Trophoblast cell (in vitro differentiated cells and primary cell): ENCODE measurements around the gene CHRM5.

ENCODE experiments used
- DNase-seq, 2 donors: peaks; one replicate each; pipeline ENCODE4 v3.0.0-alpha.2; 2016
- H2AFZ ChIP-seq: 2 replicates; pipeline ENCODE4 v1.6.1; 2013; ENCODE audit warnings: low read length, moderate library complexity, mild to moderate bottlenecking; ENCODE audit not compliant: insufficient read depth, poor library complexity
- H2AK5ac ChIP-seq: 2 replicates; pipeline ENCODE4 v1.6.1; 2013; ENCODE audit warnings: mild to moderate bottlenecking, low read length
- H2BK120ac ChIP-seq: 2 replicates; pipeline ENCODE4 v1.6.1; 2013; ENCODE audit warnings: low read length, mild to moderate bottlenecking, moderate library complexity; ENCODE audit not compliant: insufficient read depth, poor library complexity
- H2BK12ac ChIP-seq: 2 replicates; pipeline ENCODE4 v1.6.1; 2013; ENCODE audit warnings: mild to moderate bottlenecking, low read length, moderate library complexity
- H2BK5ac ChIP-seq: 2 replicates; pipeline ENCODE4 v1.6.1; 2013; ENCODE audit warnings: low read length, low read depth, moderate library complexity, mild to moderate bottlenecking; ENCODE audit not compliant: poor library complexity
- H3K14ac ChIP-seq: 2 replicates; pipeline ENCODE4 v1.6.1; 2013; ENCODE audit warnings: mild to moderate bottlenecking, low read length
- H3K18ac ChIP-seq: 2 replicates; pipeline ENCODE4 v1.6.1; 2013; ENCODE audit warnings: mild to moderate bottlenecking, low read length
- H3K23ac ChIP-seq: 2 replicates; pipeline ENCODE4 v1.6.1; 2013; ENCODE audit warnings: low read length
- H3K27ac ChIP-seq: 2 replicates; pipeline ENCODE4 v1.5.1; 2013; ENCODE audit warnings: low read depth, mild to moderate bottlenecking, inconsistent platforms, low read length, moderate library complexity
- H3K27me3 ChIP-seq: 2 replicates; pipeline ENCODE4 v1.6.1; 2013; ENCODE audit warnings: inconsistent platforms, mild to moderate bottlenecking, low read length, moderate library complexity; ENCODE audit not compliant: insufficient read depth
- H3K36me3 ChIP-seq, 2 experiments: 1 replicate in 1 of 2; 2 replicates in 1 of 2; pipeline ENCODE4 v1.6.1; 2013; ENCODE audit warnings: low read length in 2 of 2, mild to moderate bottlenecking in 2 of 2, moderate library complexity in 1 of 2; ENCODE audit not compliant: insufficient read depth in 2 of 2, control insufficient read depth in 1 of 2
- H3K4ac ChIP-seq: 2 replicates; pipeline ENCODE4 v1.6.1; 2013; ENCODE audit warnings: low read depth, mild to moderate bottlenecking, low read length, moderate library complexity
- H3K4me1 ChIP-seq, 2 experiments: 1 replicate in 1 of 2; 2 replicates in 1 of 2; pipeline ENCODE4 v1.6.1; 2013; ENCODE audit warnings: low read length in 2 of 2, mild to moderate bottlenecking in 2 of 2, moderate library complexity in 1 of 2; ENCODE audit not compliant: insufficient read depth in 2 of 2, control insufficient read depth in 1 of 2
- H3K4me2 ChIP-seq: 2 replicates; pipeline ENCODE4 v1.6.1; 2013; ENCODE audit warnings: inconsistent platforms, mild to moderate bottlenecking, low read length, moderate library complexity
- H3K4me3 ChIP-seq: 2 replicates; pipeline ENCODE4 v1.5.1; 2013; ENCODE audit warnings: mild to moderate bottlenecking, low read depth, low read length, inconsistent platforms
- H3K79me1 ChIP-seq: one replicate; pipeline ENCODE4 v1.6.1; 2013; ENCODE audit warnings: low read length
- H3K79me2 ChIP-seq: 2 replicates; pipeline ENCODE4 v1.6.1; 2013; ENCODE audit warnings: low read length, mild to moderate bottlenecking; ENCODE audit not compliant: control insufficient read depth, insufficient read depth, poor library complexity
- H3K9ac ChIP-seq: 2 replicates; pipeline ENCODE4 v1.6.1; 2013; ENCODE audit warnings: mild to moderate bottlenecking, low read length
- H3K9me3 ChIP-seq: 2 replicates; pipeline ENCODE4 v1.6.1; 2013; ENCODE audit warnings: low read depth, mild to moderate bottlenecking, control low read depth, inconsistent platforms, low read length; ENCODE audit not compliant: insufficient read depth
- H4K12ac ChIP-seq: 2 replicates; pipeline ENCODE4 v1.6.1; 2013; ENCODE audit warnings: low read depth, mild to moderate bottlenecking, low read length, moderate library complexity
- H4K8ac ChIP-seq: 2 replicates; pipeline ENCODE4 v1.6.1; 2013; ENCODE audit warnings: low read depth, mild to moderate bottlenecking, low read length, moderate library complexity
- H4K91ac ChIP-seq: one replicate; pipeline ENCODE4 v1.6.1; 2013; ENCODE audit warnings: low read depth, mild to moderate bottlenecking, low read length, moderate library complexity
- WGBS: extraction: QIAGEN DNeasy Blood & Tissue Kit; methylation state at CpG from one replicate; pipeline ENCODE4 v1.1.7; 2013; ENCODE audit warnings: missing lambda C conversion rate; ENCODE audit not compliant: insufficient read length, insufficient coverage; ENCODE audit errors: extremely low coverage; 5-methylcytosine and 5-hydroxymethylcytosine counted together

The CHRM5 gene

DNA sequence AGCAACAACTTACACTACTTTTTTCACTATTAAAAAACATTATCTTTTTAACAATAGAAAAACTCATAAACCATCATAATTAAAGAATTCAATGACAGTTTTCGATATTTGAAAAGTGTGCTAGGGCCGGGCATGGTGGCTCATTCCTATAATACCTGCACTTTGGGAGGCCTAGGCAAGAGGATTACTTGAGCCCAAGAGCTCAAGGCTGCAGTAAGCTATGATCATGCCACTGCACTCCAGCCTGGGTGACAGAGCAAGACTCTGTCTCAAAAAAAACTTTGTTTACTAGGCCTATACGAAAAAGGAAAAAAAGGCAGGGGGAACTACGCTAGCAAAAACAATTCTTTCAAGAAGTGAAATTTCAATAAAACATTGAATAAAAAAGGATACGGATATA, 42.6 kb downstream of the CHRM5 start:
- H3K23ac ChIP-seq: no peak overlapping the region
- H3K4me1 ChIP-seq: peaks cover 0 to 2% of the 10 kb centered on the region in 2 experiments
- no peak overlapping the region for H4K12ac ChIP-seq
- no peaks in the 10 kb centered on the region for H3K9me3 ChIP-seq
- H3K18ac ChIP-seq: no peak overlapping the region
- H3K27me3 ChIP-seq: no peaks in the 10 kb centered on the region
- no peaks in the 10 kb centered on the region for H3K36me3 ChIP-seq
- no peak overlapping the region for H3K4ac ChIP-seq
- no peak overlapping the region for H4K8ac ChIP-seq
- H4K91ac ChIP-seq: no peak overlapping the region
- no peaks in the 10 kb centered on the region for H3K79me1 ChIP-seq
- H2BK12ac ChIP-seq: no peak overlapping the region
- H3K9ac ChIP-seq: no peak overlapping the region
- H2AFZ ChIP-seq: no peak overlapping the region
- no peak overlapping the region for H2BK120ac ChIP-seq
- H3K14ac ChIP-seq: no peak overlapping the region
- H3K79me2 ChIP-seq: no peaks in the 10 kb centered on the region
- DNase-seq: no peak
- no peak overlapping the region for H3K4me2 ChIP-seq
- no peak overlapping the region for H3K27ac ChIP-seq
- H2AK5ac ChIP-seq: no peak overlapping the region
- no peak overlapping the region for H3K4me3 ChIP-seq
- no CpG with 5 or more reads among the region's 5 CpGs for WGBS
- H2BK5ac ChIP-seq: no peak overlapping the region

DNA sequence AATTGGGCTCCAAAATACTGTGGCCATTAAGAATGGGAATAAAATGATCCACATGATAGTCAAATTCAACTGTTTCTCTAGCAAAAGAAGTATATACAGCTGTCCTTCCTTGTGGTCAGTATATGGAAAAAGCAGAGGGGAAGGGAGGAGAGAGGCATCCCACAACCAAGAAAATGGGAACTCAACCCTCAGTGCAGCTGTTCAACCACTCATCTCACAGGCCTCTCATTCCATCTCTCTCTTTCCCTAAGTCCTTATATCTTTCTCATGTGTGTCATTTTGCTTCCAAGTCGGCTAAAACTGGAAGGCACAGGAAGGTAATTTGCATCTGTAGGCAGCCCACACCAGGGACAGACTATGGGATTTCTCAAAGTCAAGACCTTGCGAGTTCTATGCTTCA, 43.2 kb downstream of the CHRM5 start:
- Histone ChIP-seq H3K27ac (no peak overlapping the region), H3K9ac (no peak overlapping the region), H3K4ac (no peak overlapping the region), H3K18ac (no peak overlapping the region), H3K9me3 (no peaks in the 10 kb centered on the region), H3K4me3 (no peak overlapping the region), H3K4me2 (no peak overlapping the region), H2AFZ (no peak overlapping the region), H2BK12ac (no peak overlapping the region), H3K36me3 (no peaks in the 10 kb centered on the region), H3K4me1 (peaks cover 0 to 2% of the 10 kb centered on the region in 2 experiments), H3K23ac (no peak overlapping the region), H3K79me2 (no peaks in the 10 kb centered on the region), H4K8ac (no peak overlapping the region), H3K14ac (no peak overlapping the region), H3K27me3 (no peaks in the 10 kb centered on the region), H2AK5ac (no peak overlapping the region), H3K79me1 (no peaks in the 10 kb centered on the region), H4K12ac (no peak overlapping the region), H2BK5ac (no peak overlapping the region), H4K91ac (no peak overlapping the region), H2BK120ac (no peak overlapping the region)
- WGBS: no CpG with 5 or more reads among the region's 2 CpGs
- DNase-seq: no peak

DNA sequence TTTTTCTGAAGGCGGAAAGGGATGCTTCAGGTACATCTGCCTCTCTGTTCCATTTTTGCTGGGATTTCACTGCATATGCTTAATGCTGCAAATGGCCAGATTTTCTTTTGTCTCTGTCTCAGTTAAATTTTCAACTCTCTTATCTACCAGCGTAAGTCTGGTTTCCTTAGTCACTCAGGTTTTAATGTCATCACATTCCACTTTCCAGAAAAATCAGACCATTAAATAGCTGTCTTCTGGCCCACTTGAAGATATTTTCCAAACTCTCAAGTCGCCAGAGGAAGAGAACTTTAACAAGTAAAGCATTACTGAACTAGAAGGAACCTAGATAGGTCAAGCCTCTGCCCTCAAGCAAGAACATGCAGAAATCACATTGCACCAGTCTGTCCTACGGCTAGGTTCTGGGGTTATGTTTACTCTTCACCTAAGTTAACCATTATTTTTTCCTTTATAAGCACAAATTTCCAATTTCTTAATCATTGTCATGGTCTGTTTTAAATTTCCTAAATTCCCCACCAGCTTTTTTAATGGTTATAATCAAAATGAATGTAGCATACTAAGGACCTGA, 44.2 kb downstream of the CHRM5 start:
- no peaks in the 10 kb centered on the region for H3K36me3 ChIP-seq
- H3K4me2 ChIP-seq: no peak overlapping the region
- H2BK120ac ChIP-seq: no peak overlapping the region
- no peak overlapping the region for H4K91ac ChIP-seq
- no peak overlapping the region for H3K4me3 ChIP-seq
- no peaks in the 10 kb centered on the region for H3K9me3 ChIP-seq
- no peak overlapping the region for H3K27ac ChIP-seq
- no peak overlapping the region for H3K18ac ChIP-seq
- H3K79me1 ChIP-seq: no peaks in the 10 kb centered on the region
- no CpG with 5 or more reads among the region's 4 CpGs for WGBS
- H3K14ac ChIP-seq: no peak overlapping the region
- no peak overlapping the region for H2BK12ac ChIP-seq
- no peak overlapping the region for H4K12ac ChIP-seq
- H4K8ac ChIP-seq: no peak overlapping the region
- H3K9ac ChIP-seq: no peak overlapping the region
- peaks cover 0 to 2% of the 10 kb centered on the region in 2 experiments for H3K4me1 ChIP-seq
- peak in 1 of 2 donors; percentile 15 for DNase-seq
- no peak overlapping the region for H3K4ac ChIP-seq
- no peak overlapping the region for H2AK5ac ChIP-seq
- no peak overlapping the region for H3K23ac ChIP-seq
- H3K79me2 ChIP-seq: no peaks in the 10 kb centered on the region
- H2AFZ ChIP-seq: no peak overlapping the region
- H2BK5ac ChIP-seq: no peak overlapping the region
- H3K27me3 ChIP-seq: no peaks in the 10 kb centered on the region

DNA sequence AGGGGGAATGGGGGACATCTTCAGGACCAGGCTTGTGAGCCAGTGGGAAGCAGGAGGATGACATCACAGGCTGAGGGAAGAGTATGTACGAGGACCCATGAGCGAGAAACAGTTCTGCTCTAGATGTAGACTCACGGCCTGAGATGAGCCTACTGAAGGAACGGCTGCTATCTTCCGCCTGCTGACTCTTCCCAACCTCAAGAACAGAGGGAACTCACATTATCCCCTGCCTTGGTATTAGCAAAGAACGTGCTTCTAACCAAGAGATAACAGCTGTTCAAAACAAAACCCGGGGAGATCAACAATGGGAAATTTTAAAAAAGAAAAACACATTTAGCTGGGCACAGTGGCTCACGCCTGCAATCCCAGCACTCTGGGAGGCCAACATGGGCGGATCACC, 45.4 kb downstream of the CHRM5 start:
- H3K4ac ChIP-seq: no peak overlapping the region

More for the DNA sequence above, 45.4 kb downstream of the CHRM5 start:
- H3K27me3 ChIP-seq: no peaks in the 10 kb centered on the region
- H2BK120ac ChIP-seq: no peak overlapping the region
- no peak overlapping the region for H2AK5ac ChIP-seq
- H3K9me3 ChIP-seq: no peaks in the 10 kb centered on the region
- no peaks in the 10 kb centered on the region for H3K79me1 ChIP-seq
- H3K79me2 ChIP-seq: no peaks in the 10 kb centered on the region
- DNase-seq: no peak
- no peak overlapping the region for H3K4me2 ChIP-seq
- H3K14ac ChIP-seq: no peak overlapping the region
- H4K91ac ChIP-seq: peak overlapping the region; percentile 10
- H2AFZ ChIP-seq: no peak overlapping the region
- no CpG with 5 or more reads among the region's 9 CpGs for WGBS
- H3K9ac ChIP-seq: no peak overlapping the region
- no peak overlapping the region for H3K27ac ChIP-seq
- no peak overlapping the region for H2BK12ac ChIP-seq
- H3K18ac ChIP-seq: no peak overlapping the region
- H3K4me1 ChIP-seq: peaks cover 0 to 2% of the 10 kb centered on the region in 2 experiments
- H3K36me3 ChIP-seq: no peaks in the 10 kb centered on the region
- no peak overlapping the region for H2BK5ac ChIP-seq
- H4K8ac ChIP-seq: no peak overlapping the region
- no peak overlapping the region for H4K12ac ChIP-seq
- H3K4me3 ChIP-seq: no peak overlapping the region
- H3K23ac ChIP-seq: no peak overlapping the region
